ENCODE measurements around the gene CRY2.

The CRY2 gene

DNA sequence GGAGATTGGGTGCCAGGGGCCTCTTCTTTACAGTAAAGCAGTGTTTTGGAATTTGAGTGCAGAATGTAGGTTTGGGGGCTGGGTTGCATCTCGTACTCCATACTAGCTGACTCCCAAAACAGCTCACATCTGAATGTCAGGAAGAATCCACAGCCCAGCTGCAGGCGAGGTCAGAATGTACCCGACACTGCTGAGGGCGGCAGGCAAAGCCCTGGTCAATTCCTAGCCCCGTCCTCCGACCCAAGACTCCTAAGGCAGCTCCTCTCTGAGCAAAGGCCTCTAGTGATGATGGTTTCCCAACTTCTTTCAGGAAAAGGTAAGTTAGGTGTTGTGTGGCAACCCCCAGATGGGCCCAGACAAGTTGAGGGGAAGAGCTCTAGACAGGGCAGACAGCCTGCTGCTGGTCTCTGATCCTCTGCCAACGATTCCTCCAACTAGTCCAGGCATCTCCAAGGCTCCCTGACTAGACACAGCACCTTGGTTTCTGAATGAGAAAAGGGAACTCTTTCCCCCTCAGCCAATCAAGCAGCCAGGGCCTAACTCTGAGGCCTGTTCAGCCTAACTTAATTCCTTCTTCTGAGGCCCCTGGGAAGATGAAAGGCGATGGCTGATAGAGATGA, 83.8 kb downstream of the CRY2 start:
- no CpG with 5 or more reads among the region's 8 CpGs for WGBS (ENCODE audit: extremely low coverage, insufficient coverage, insufficient read length)
- Histone ChIP-seq H3K9me3 (ENCODE audit: insufficient read depth, low read depth, low read length) (no peaks in the 10 kb centered on the region), H3K4ac (ENCODE audit: low read depth, low read length) (no peak overlapping the region)

DNA sequence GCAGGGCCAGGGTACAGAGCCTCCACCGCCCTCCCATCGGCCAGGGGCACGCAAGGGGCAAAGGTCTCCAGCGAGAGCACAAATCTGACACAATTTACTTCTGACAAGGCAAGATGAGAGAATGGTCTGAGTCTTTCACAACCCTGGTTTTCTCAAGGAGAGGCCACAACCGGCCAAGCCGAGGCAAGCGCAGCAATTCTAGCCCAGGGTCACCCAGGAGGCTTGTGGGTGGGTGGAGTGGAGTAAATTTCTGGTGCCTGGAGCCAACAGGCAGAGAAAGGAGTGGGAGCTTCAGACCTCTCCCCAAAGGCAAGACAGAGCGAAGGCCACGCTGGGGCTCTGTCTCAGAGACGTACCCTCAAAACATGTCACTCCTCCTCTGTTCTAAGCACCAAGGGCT, 84.5 kb downstream of the CRY2 start:
- Histone ChIP-seq H3K4me1 (ENCODE audit: control insufficient read depth in 1 of 2, insufficient read depth in 2 of 2, low read length in 2 of 2) (peaks cover 19 to 25% of the 10 kb centered on the region in 2 experiments), H2AK5ac (ENCODE audit: low read length) (no peak overlapping the region), H4K12ac (ENCODE audit: low read depth, low read length) (no peak overlapping the region), H3K4me3 (ENCODE audit: low read depth, low read length) (no peak overlapping the region), H3K27ac (ENCODE audit: low read depth, low read length) (no peak overlapping the region), H2BK12ac (ENCODE audit: low read length) (no peak overlapping the region), H3K79me2 (ENCODE audit: control insufficient read depth, insufficient read depth, low read length, poor library complexity) (no peaks in the 10 kb centered on the region), H2BK5ac (ENCODE audit: low read depth, low read length, poor library complexity) (no peak overlapping the region), H4K91ac (ENCODE audit: low read depth, low read length) (no peak overlapping the region), H3K14ac (ENCODE audit: low read length) (no peak overlapping the region), H3K9ac (ENCODE audit: low read length) (no peak overlapping the region), H3K79me1 (ENCODE audit: low read length) (peaks cover 5% of the 10 kb centered on the region), H3K36me3 (ENCODE audit: control insufficient read depth in 1 of 2, insufficient read depth in 2 of 2, low read length in 2 of 2) (peaks cover 20 to 24% of the 10 kb centered on the region in 2 experiments), H3K23ac (ENCODE audit: low read length) (no peak overlapping the region), H3K18ac (ENCODE audit: low read length) (no peak overlapping the region), H3K4me2 (ENCODE audit: low read length) (no peak overlapping the region), H2BK120ac (ENCODE audit: insufficient read depth, low read length, poor library complexity) (no peak overlapping the region), H2AFZ (ENCODE audit: insufficient read depth, low read length, poor library complexity) (no peak overlapping the region), H3K4ac (ENCODE audit: low read depth, low read length) (no peak overlapping the region), H4K8ac (ENCODE audit: low read depth, low read length) (no peak overlapping the region), H3K9me3 (ENCODE audit: insufficient read depth, low read depth, low read length) (no peaks in the 10 kb centered on the region), H3K27me3 (ENCODE audit: insufficient read depth, low read length) (no peaks in the 10 kb centered on the region)
- no CpG with 5 or more reads among the region's 10 CpGs for WGBS (ENCODE audit: extremely low coverage, insufficient coverage, insufficient read length)
- no peak for DNase-seq

More for the DNA sequence above, 83.8 kb downstream of the CRY2 start:
- Histone ChIP-seq H3K27ac (ENCODE audit: low read depth, low read length) (no peak overlapping the region), H3K79me1 (ENCODE audit: low read length) (peaks cover 5% of the 10 kb centered on the region), H2AFZ (ENCODE audit: insufficient read depth, low read length, poor library complexity) (no peak overlapping the region), H3K4me1 (ENCODE audit: control insufficient read depth in 1 of 2, insufficient read depth in 2 of 2, low read length in 2 of 2) (peaks cover 19 to 29% of the 10 kb centered on the region in 2 experiments), H4K8ac (ENCODE audit: low read depth, low read length) (no peak overlapping the region), H3K14ac (ENCODE audit: low read length) (no peak overlapping the region), H3K9ac (ENCODE audit: low read length) (no peak overlapping the region), H2BK120ac (ENCODE audit: insufficient read depth, low read length, poor library complexity) (no peak overlapping the region), H3K4me2 (ENCODE audit: low read length) (no peak overlapping the region), H3K23ac (ENCODE audit: low read length) (no peak overlapping the region), H4K12ac (ENCODE audit: low read depth, low read length) (no peak overlapping the region), H3K79me2 (ENCODE audit: control insufficient read depth, insufficient read depth, low read length, poor library complexity) (no peaks in the 10 kb centered on the region), H2AK5ac (ENCODE audit: low read length) (no peak overlapping the region), H3K36me3 (ENCODE audit: control insufficient read depth in 1 of 2, insufficient read depth in 2 of 2, low read length in 2 of 2) (peaks cover 18 to 22% of the 10 kb centered on the region in 2 experiments), H2BK12ac (ENCODE audit: low read length) (no peak overlapping the region), H3K18ac (ENCODE audit: low read length) (no peak overlapping the region), H2BK5ac (ENCODE audit: low read depth, low read length, poor library complexity) (no peak overlapping the region), H4K91ac (ENCODE audit: low read depth, low read length) (no peak overlapping the region), H3K4me3 (ENCODE audit: low read depth, low read length) (no peak overlapping the region), H3K27me3 (ENCODE audit: insufficient read depth, low read length) (no peaks in the 10 kb centered on the region)
- DNase-seq = no peak

DNA sequence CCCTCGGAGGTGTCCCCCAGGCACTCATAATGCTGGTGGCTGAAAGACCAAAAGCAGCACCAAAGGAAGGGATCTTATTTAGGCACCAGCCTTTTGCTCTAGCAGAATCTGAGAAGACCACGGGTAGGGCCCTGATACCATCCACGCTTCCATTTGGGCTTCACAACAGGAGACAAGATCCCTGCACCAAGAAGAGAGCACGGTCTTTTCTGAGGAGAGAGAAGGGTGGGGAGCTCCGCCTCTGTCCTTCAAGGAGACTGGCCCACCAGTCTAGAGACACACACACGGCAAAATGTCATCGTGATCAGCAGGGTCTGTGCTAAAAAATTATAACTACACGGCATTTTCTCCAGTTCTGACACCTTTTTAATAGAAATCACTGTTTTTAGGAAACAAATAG, 84.9 kb downstream of the CRY2 start:
- WGBS (ENCODE audit: extremely low coverage, insufficient coverage, insufficient read length) = no CpG with 5 or more reads among the region's 8 CpGs

More for the DNA sequence above, 84.9 kb downstream of the CRY2 start:
- Histone ChIP-seq H3K9me3 (ENCODE audit: insufficient read depth, low read depth, low read length) (no peaks in the 10 kb centered on the region), H2BK12ac (ENCODE audit: low read length) (no peak overlapping the region), H3K79me2 (ENCODE audit: control insufficient read depth, insufficient read depth, low read length, poor library complexity) (no peaks in the 10 kb centered on the region), H3K36me3 (ENCODE audit: control insufficient read depth in 1 of 2, insufficient read depth in 2 of 2, low read length in 2 of 2) (peaks cover 20 to 24% of the 10 kb centered on the region in 2 experiments), H2AK5ac (ENCODE audit: low read length) (no peak overlapping the region), H4K91ac (ENCODE audit: low read depth, low read length) (no peak overlapping the region), H3K27me3 (ENCODE audit: insufficient read depth, low read length) (no peaks in the 10 kb centered on the region), H3K4me2 (ENCODE audit: low read length) (no peak overlapping the region), H3K9ac (ENCODE audit: low read length) (no peak overlapping the region), H3K4ac (ENCODE audit: low read depth, low read length) (no peak overlapping the region), H3K79me1 (ENCODE audit: low read length) (peaks cover 5% of the 10 kb centered on the region), H3K14ac (ENCODE audit: low read length) (no peak overlapping the region), H3K4me1 (ENCODE audit: control insufficient read depth in 1 of 2, insufficient read depth in 2 of 2, low read length in 2 of 2) (peaks cover 19 to 23% of the 10 kb centered on the region in 2 experiments), H4K12ac (ENCODE audit: low read depth, low read length) (no peak overlapping the region), H3K18ac (ENCODE audit: low read length) (no peak overlapping the region), H3K27ac (ENCODE audit: low read depth, low read length) (no peak overlapping the region), H2AFZ (ENCODE audit: insufficient read depth, low read length, poor library complexity) (no peak overlapping the region), H2BK5ac (ENCODE audit: low read depth, low read length, poor library complexity) (no peak overlapping the region), H2BK120ac (ENCODE audit: insufficient read depth, low read length, poor library complexity) (no peak overlapping the region), H4K8ac (ENCODE audit: low read depth, low read length) (no peak overlapping the region), H3K23ac (ENCODE audit: low read length) (no peak overlapping the region), H3K4me3 (ENCODE audit: low read depth, low read length) (no peak overlapping the region)
- no peak for DNase-seq
